KOPT-K1 (cell line): ENCODE data around the gene UTY.
"Not testable (repeated sequence)": the region's sequence is repeated elsewhere in the genome, so short reads cannot be mapped to it uniquely, and the experiment has no call there.

ENCODE experiments used
- H3K27ac ChIP-seq: fragments of 200-600 bp; sonication (generic); 2 replicates; pipeline ENCODE4 v1.5.1; 2016; ENCODE audit warnings: antibody characterized with exemption, mild to moderate bottlenecking, low read depth, low read length; ENCODE audit not compliant: poor library complexity, severe bottlenecking
- H3K36me3 ChIP-seq: fragments of 200-600 bp; sonication (generic); 2 replicates; pipeline ENCODE4 v1.5.1; 2017; ENCODE audit warnings: antibody characterized with exemption, mild to moderate bottlenecking, low read length, moderate library complexity; ENCODE audit not compliant: insufficient read depth
- H3K9me3 ChIP-seq: fragments of 200-600 bp; sonication (generic); 2 replicates; pipeline ENCODE4 v1.5.1; 2017; ENCODE audit warnings: antibody characterized with exemption, low read length, mild to moderate bottlenecking; ENCODE audit not compliant: insufficient read depth, poor library complexity, severe bottlenecking

UTY gene

GRCh38 chrY:13296176-13296890 lies 183.5 kb downstream of the UTY start:
- Histone ChIP-seq H3K9me3 (peaks cover 15% of the 10 kb centered on the region), H3K27ac (no peak overlapping the region), H3K36me3 (peaks cover 95% of the 10 kb centered on the region)

GRCh38 chrY:13295026-13295425 lies 184.8 kb downstream of the UTY start:
- H3K9me3 ChIP-seq, result peaks cover 28% of the 10 kb centered on the region
- H3K27ac ChIP-seq, result no peak overlapping the region
- H3K36me3 ChIP-seq, result peaks cover 95% of the 10 kb centered on the region

- Histone ChIP-seq H3K9me3 (peaks cover 48% of the 10 kb centered on the region), H3K27ac (no peak overlapping the region), H3K36me3 (peaks cover 100% of the 10 kb centered on the region)
Measured at GRCh38 chrY:13291199-13291598, 188.6 kb downstream of the UTY start.

GRCh38 chrY:13282151-13283054 lies 197.4 kb downstream of the UTY start:
- peaks cover 80% of the 10 kb centered on the region for H3K36me3 ChIP-seq
- not testable (repeated sequence) for H3K27ac ChIP-seq, H3K9me3 ChIP-seq

- Histone ChIP-seq H3K9me3 (no peaks in the 10 kb centered on the region), H3K36me3 (peaks cover 69% of the 10 kb centered on the region), H3K27ac (no peak overlapping the region)
Measured at GRCh38 chrY:13279561-13279960, 200.3 kb downstream of the UTY start.

- Histone ChIP-seq H3K36me3 (peaks cover 78% of the 10 kb centered on the region), H3K27ac (no peak overlapping the region)
Measured at GRCh38 chrY:13271706-13272105, 208.1 kb downstream of the UTY start.

GRCh38 chrY:13253941-13254440 lies 225.8 kb downstream of the UTY start:
- H3K9me3 ChIP-seq, H3K27ac ChIP-seq: not testable (repeated sequence)
- H3K36me3 ChIP-seq, result peaks cover 89% of the 10 kb centered on the region

More at GRCh38 chrY:13271706-13272105, 208.1 kb downstream of the UTY start:
- H3K9me3 ChIP-seq, result peaks cover 40% of the 10 kb centered on the region

- Histone ChIP-seq H3K36me3 (peaks cover 88% of the 10 kb centered on the region), H3K27ac (no peak overlapping the region), H3K9me3 (no peaks in the 10 kb centered on the region)
Measured at GRCh38 chrY:13250421-13250820, 229.4 kb downstream of the UTY start.

- peaks cover 47% of the 10 kb centered on the region for H3K36me3 ChIP-seq
- no peaks in the 10 kb centered on the region for H3K9me3 ChIP-seq
- H3K27ac ChIP-seq, result no peak overlapping the region
Measured at GRCh38 chrY:13243716-13244115, 236.1 kb downstream of the UTY start.

GRCh38 chrY:13233901-13234300 lies 245.9 kb downstream of the UTY start:
- Histone ChIP-seq H3K9me3 (peaks cover 19% of the 10 kb centered on the region), H3K27ac (no peak overlapping the region), H3K36me3 (peaks cover 47% of the 10 kb centered on the region)

GRCh38 chrY:13233118-13233517 lies 246.7 kb downstream of the UTY start:
- Histone ChIP-seq H3K27ac (no peak overlapping the region), H3K36me3 (peaks cover 39% of the 10 kb centered on the region), H3K9me3 (peaks cover 19% of the 10 kb centered on the region)

- Histone ChIP-seq H3K36me3 (no peaks in the 10 kb centered on the region), H3K27ac (no peak overlapping the region), H3K9me3 (no peaks in the 10 kb centered on the region)
Measured at GRCh38 chrY:13227354-13227953, 252.4 kb downstream of the UTY start.

GRCh38 chrY:13210961-13211646 lies 268.7 kb downstream of the UTY start:
- no peaks in the 10 kb centered on the region for H3K36me3 ChIP-seq
- no peak overlapping the region for H3K27ac ChIP-seq
- peaks cover 15% of the 10 kb centered on the region for H3K9me3 ChIP-seq

- Histone ChIP-seq H3K9me3 (no peaks in the 10 kb centered on the region), H3K27ac (no peak overlapping the region), H3K36me3 (no peaks in the 10 kb centered on the region)
Measured at GRCh38 chrY:13205214-13205613, 274.6 kb downstream of the UTY start.
